OCI-LY1 (cell line): ENCODE results near the gene LGALS3.

Source experiments
- CTCF ChIP-seq: fragments of 200-600 bp; sonication (generic), shearing (Covaris generic); IDR thresholded peaks from 2 replicates; pipeline ENCODE4 v1.5.1; 2017; ENCODE audit warnings: mild to moderate bottlenecking, antibody characterized with exemption, low read length, moderate library complexity, mixed read lengths
- EZH2 ChIP-seq: fragments of 200-600 bp; sonication (generic), shearing (Covaris generic); IDR thresholded peaks from 2 replicates; pipeline ENCODE4 v1.8.0; 2017; ENCODE audit warnings: borderline replicate concordance, mixed run types, mild to moderate bottlenecking, antibody characterized with exemption, low read length, moderate library complexity, mixed read lengths

DNA sequence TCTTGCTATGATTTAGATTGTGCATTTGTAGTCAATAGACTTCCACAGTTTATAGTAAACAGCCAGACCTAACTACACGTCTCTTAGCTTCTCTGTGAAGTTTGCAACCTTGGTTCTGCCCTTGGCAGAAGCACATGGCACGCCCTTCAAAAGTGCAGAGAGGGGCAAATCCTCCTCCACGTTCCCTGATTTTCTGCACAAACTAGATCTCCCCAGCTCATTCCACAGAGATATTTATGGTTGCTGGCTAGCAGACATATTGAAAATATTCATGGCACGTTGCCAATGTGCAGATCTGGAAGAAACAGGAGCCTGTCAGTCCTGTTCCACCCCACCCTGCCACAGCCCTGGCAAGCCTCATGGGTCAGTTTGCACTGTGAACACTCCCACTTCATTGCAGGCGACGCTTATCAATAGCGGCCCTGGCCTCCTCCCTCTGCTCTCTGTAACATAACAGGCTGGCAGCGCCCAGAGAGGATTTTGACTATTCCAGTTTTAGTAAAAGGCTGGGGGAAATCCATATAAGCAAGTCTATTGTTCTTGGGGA is 6.5 kb upstream of the LGALS3 start:
- TF ChIP-seq EZH2 (no peak), CTCF (no peak)
